Endodermal cell (in vitro differentiated cells): ENCODE data around the gene TSHZ2. TPM values are rescaled to one million over a fixed set of nuclear protein-coding genes. Genes with fewer than 3 reads are reported as not detected.

Experiments used
- DNase-seq: peaks from one replicate; pipeline ENCODE4 v3.0.0-alpha.2; 2017
- H3K27ac ChIP-seq: 2 replicates; pipeline ENCODE4 v1.5.1; 2013; ENCODE audit warnings: mild to moderate bottlenecking, low read depth, low read length, moderate library complexity
- H3K27me3 ChIP-seq: 2 replicates; pipeline ENCODE4 v1.6.1; 2013; ENCODE audit warnings: mild to moderate bottlenecking, low read length, moderate library complexity; ENCODE audit not compliant: insufficient read depth, control insufficient read depth, poor library complexity, severe bottlenecking
- H3K36me3 ChIP-seq: 2 replicates; pipeline ENCODE4 v1.7.0; 2013; ENCODE audit warnings: mild to moderate bottlenecking, low read length, moderate library complexity; ENCODE audit not compliant: control insufficient read depth, insufficient read depth
- H3K4me1 ChIP-seq: one replicate; pipeline ENCODE4 v1.7.0; 2013; ENCODE audit warnings: low read length; ENCODE audit not compliant: control insufficient read depth, insufficient read depth
- H3K4me3 ChIP-seq: 2 replicates; pipeline ENCODE4 v1.5.1; 2013; ENCODE audit warnings: mild to moderate bottlenecking, low read length, moderate library complexity
- H3K9ac ChIP-seq: 2 replicates; pipeline ENCODE4 v1.6.1; 2013; ENCODE audit warnings: mild to moderate bottlenecking, low read length, moderate library complexity; ENCODE audit not compliant: poor library complexity, severe bottlenecking; ENCODE audit errors: extremely low read depth
- H3K9me3 ChIP-seq: 2 replicates; pipeline ENCODE4 v1.6.1; 2013; ENCODE audit warnings: mild to moderate bottlenecking, low read length, moderate library complexity; ENCODE audit not compliant: control insufficient read depth
- H3K27ac Mint-ChIP-seq: 2 replicates; pipeline ENCODE4 v1.8.0; 2020; ENCODE audit warnings: mixed read lengths
- H3K27me3 Mint-ChIP-seq: 2 replicates; pipeline ENCODE4 v1.8.0; 2021; ENCODE audit warnings: mild to moderate bottlenecking, mixed read lengths; ENCODE audit not compliant: insufficient read depth
- H3K36me3 Mint-ChIP-seq: 2 replicates; pipeline ENCODE4 v1.8.0; 2020; ENCODE audit warnings: low read depth, mixed read lengths
- H3K4me1 Mint-ChIP-seq: 2 replicates; pipeline ENCODE4 v1.8.0; 2020; ENCODE audit warnings: mixed read lengths
- H3K4me3 Mint-ChIP-seq: 2 replicates; pipeline ENCODE4 v1.8.0; 2020; ENCODE audit warnings: mild to moderate bottlenecking, moderate library complexity, mixed read lengths
- H3K9me3 Mint-ChIP-seq: 2 replicates; pipeline ENCODE4 v1.8.0; 2020; ENCODE audit warnings: mild to moderate bottlenecking, mixed read lengths
- WGBS, 2 experiments: methylation state at CpG; one replicate each; pipeline versions ENCODE4 v1.1.5 to v1.1.7; 2013; ENCODE audit warnings: missing lambda C conversion rate in 2 of 2, mixed read lengths in 1 of 2; ENCODE audit not compliant: insufficient coverage in 1 of 2, insufficient read length in 1 of 2; 5-methylcytosine and 5-hydroxymethylcytosine counted together
- total RNA-seq, 2 donors: library from RNA; stranded (reverse); fragmentation: NEBNext Ultra II Directional in 1 of 2; extraction: Animal tissue kit (Norgen Biotek cat#: 25700) in 1 of 2; gene quantifications; 2 replicates in 1 of 2; 3 replicates in 1 of 2; pipeline ENCODE4 v1.2.1, GENCODE V29; 2021
- TF ChIP-seq, protein P1 (sequence below): fragments of 200-600 bp; sonication (generic); conservative IDR thresholded peaks from 2 replicates; pipeline ENCODE4 v1.5.0; 2021; ENCODE audit warnings: antibody characterized with exemption, mild to moderate bottlenecking

TSHZ2 gene
- total RNA-seq, 2 donors from 2014 or later: 0.07 to 0.31 TPM

DNA sequence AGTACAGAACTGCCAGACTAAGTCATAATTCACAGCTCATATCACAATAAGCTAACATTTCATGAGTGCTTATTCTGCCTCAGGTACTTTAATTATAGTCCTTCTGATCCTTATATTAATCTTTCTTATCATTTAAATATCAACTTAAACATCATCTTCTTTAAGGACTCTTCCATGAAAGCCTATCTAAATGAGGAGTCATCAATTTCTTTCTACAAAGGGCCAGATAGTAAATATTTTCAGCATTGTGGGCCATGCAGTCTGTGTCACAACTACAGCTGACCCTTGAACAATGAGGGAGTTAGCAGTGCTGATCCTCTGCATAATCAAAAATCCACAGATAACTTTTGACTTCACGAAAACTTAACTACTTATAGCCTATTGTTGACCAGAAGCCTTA lies 306.4 kb downstream of the TSHZ2 start:
- no peaks in the 10 kb centered on the region for H3K9me3 ChIP-seq
- peaks cover 9% of the 10 kb centered on the region for H3K4me1 Mint-ChIP-seq
- H3K4me3 ChIP-seq: no peak overlapping the region
- WGBS, 2 experiments: 100% methylated on average over 1 of the region's 1 CpG; no CpG with 5 or more reads in 1 of the 2 experiments
- H3K27me3 Mint-ChIP-seq: no peaks in the 10 kb centered on the region
- H3K36me3 Mint-ChIP-seq: no peaks in the 10 kb centered on the region
- H3K27ac Mint-ChIP-seq: no peak overlapping the region
- H3K36me3 ChIP-seq: no peaks in the 10 kb centered on the region
- H3K4me1 ChIP-seq: no peaks in the 10 kb centered on the region
- no peak overlapping the region for H3K27ac ChIP-seq
- H3K9me3 Mint-ChIP-seq: no peaks in the 10 kb centered on the region
- no peak overlapping the region for H3K4me3 Mint-ChIP-seq
- DNase-seq: no peak
- no peaks in the 10 kb centered on the region for H3K27me3 ChIP-seq
- H3K9ac ChIP-seq: no peak overlapping the region
- TF ChIP-seq, protein P1, sequence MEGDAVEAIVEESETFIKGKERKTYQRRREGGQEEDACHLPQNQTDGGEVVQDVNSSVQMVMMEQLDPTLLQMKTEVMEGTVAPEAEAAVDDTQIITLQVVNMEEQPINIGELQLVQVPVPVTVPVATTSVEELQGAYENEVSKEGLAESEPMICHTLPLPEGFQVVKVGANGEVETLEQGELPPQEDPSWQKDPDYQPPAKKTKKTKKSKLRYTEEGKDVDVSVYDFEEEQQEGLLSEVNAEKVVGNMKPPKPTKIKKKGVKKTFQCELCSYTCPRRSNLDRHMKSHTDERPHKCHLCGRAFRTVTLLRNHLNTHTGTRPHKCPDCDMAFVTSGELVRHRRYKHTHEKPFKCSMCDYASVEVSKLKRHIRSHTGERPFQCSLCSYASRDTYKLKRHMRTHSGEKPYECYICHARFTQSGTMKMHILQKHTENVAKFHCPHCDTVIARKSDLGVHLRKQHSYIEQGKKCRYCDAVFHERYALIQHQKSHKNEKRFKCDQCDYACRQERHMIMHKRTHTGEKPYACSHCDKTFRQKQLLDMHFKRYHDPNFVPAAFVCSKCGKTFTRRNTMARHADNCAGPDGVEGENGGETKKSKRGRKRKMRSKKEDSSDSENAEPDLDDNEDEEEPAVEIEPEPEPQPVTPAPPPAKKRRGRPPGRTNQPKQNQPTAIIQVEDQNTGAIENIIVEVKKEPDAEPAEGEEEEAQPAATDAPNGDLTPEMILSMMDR: no peak

DNA sequence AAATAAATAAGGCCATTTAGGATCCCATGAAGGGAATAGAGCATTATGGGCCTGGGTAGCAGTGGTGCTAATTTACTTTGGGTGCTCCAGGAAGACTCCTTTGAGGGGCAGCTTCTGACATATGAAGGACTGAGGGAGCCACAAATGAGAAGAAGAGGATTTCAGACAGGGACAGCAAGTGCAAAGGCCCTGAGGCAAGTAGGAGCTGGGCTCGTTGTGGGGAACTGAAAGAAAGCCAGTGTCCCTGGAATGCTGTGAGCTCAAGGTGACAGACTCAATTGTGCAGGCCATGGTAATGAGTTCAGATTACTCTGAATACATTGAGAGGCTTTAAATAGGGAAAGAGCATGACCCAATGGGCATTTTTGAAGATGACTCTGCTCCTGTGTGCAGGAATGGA lies 307.6 kb downstream of the TSHZ2 start:
- Mint-ChIP-seq H3K9me3 (no peaks in the 10 kb centered on the region), H3K27me3 (peaks cover under 1% of the 10 kb centered on the region), H3K4me1 (peaks cover 12% of the 10 kb centered on the region), H3K36me3 (no peaks in the 10 kb centered on the region), H3K4me3 (no peak overlapping the region), H3K27ac (no peak overlapping the region)
- TF ChIP-seq, protein P1: no peak
- no peak overlapping the region for H3K4me3 ChIP-seq
- no peaks in the 10 kb centered on the region for H3K9me3 ChIP-seq
- no peaks in the 10 kb centered on the region for H3K36me3 ChIP-seq
- no peak overlapping the region for H3K27ac ChIP-seq
- no peaks in the 10 kb centered on the region for H3K4me1 ChIP-seq
- H3K27me3 ChIP-seq: no peaks in the 10 kb centered on the region
- WGBS, 2 experiments: 80 to 84% methylated on average over 1 of the region's 1 CpG
- DNase-seq: no peak
- no peak overlapping the region for H3K9ac ChIP-seq

DNA sequence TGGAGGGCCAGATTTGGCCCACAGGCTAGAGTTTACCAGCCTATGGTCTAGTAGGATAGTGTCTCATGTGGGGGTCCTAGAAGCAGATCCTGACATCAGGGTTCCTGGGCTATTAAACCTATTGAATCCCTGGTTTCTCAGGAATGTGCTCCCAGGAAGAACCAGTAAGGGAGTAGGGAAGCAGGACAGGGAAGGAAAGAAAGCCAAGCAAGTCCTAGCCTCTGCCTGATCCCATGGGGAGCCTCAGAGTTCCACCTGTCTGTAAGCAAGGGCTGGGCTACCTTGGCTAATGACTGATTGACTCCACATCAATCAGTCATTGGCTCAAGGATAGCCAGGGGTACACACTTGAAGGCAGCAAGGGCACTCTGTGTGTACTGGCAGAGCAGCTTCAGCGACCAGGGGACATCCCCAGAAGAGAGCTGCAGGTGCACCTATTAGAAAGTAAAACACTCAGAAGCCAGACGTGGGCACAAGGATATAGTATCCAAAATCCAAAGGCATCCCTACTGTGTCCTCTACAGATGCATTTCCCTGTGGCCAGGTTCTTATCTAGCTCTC lies 309.5 kb downstream of the TSHZ2 start:
- Histone ChIP-seq H3K9me3 (no peaks in the 10 kb centered on the region), H3K27me3 (no peaks in the 10 kb centered on the region), H3K36me3 (no peaks in the 10 kb centered on the region), H3K4me3 (no peak overlapping the region), H3K27ac (no peak overlapping the region), H3K4me1 (no peaks in the 10 kb centered on the region), H3K9ac (no peak overlapping the region)
- Mint-ChIP-seq H3K36me3 (no peaks in the 10 kb centered on the region), H3K27me3 (peaks cover 3% of the 10 kb centered on the region), H3K4me1 (peaks cover 12% of the 10 kb centered on the region), H3K9me3 (no peaks in the 10 kb centered on the region), H3K27ac (no peak overlapping the region), H3K4me3 (no peak overlapping the region)
- peak; percentile 55 for DNase-seq
- TF ChIP-seq, protein P1: no peak
- WGBS, 2 experiments: 22 to 35% methylated on average over 2 of the region's 2 CpGs
